Pons (tissue), 1 donor: ENCODE measurements around the gene TCF4.
A peak's percentile ranks its signal among the peaks of the same experiment; 100 is the strongest.
"Not testable (repeated sequence)": the region's sequence is repeated elsewhere in the genome, so short reads cannot be mapped to it uniquely, and the experiment has no call there.

Experiments
- DNase-seq: peaks from one replicate; pipeline ENCODE4 v3.0.0-alpha.2; 2016; ENCODE audit warnings: low spot score

Gene TCF4

DNA sequence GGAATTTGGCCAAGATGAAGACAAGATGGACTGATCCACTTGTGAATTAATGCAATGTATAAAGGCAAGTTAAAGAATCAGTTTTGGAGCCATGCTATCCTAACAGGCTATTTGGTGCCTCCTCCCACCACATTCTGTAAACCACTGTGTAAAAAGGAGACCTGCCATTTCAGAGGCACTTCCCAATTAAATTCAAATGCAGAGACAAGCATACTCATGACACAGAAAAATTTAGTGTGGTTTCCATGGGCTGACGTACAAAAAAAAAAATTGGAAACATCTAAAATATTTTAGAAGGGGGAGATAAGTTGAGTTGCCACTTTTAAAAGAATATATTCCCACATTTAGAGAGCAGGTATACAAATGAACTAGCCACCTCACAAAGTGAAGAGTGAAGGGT is 112.1 kb downstream of the TCF4 start:
- DNase-seq: no peak

DNA sequence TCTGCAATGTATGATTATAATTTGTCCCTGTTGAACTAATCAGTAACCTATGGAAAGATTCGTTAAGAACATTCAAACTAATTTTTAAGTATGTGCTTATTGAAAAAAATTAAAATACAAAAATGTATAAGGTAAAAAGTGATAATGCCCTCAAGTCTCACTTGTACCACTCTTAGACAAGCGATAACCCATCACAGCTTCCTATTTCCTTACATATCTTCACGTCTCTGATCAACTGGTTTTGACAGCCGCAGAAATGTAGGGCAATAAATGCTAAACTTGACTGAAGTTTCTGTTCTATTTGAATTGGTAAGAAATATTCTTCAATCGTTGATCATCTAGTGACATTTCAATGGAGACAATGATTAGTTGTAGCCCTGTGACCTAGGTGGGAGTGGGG is 112.5 kb downstream of the TCF4 start:
- DNase-seq: no peak

DNA sequence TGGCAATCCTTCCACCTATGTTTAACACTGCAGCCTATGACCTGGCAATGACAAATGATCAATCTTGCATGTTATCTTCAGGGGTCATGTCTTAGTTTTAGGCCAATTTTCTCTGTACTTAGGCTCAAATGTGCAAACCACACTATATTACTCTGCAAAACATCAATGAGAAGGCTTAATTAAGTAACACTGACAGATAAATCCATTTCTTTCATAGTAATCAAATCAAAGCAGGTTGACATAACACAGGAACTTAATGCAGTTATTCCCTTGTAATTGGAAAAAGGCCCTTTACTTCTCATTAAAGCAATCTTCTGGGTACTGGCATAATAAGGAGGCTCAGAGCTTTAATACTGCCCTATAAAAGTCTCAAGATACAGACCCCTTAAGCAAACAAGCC is 114.4 kb downstream of the TCF4 start:
- DNase-seq: no peak

DNA sequence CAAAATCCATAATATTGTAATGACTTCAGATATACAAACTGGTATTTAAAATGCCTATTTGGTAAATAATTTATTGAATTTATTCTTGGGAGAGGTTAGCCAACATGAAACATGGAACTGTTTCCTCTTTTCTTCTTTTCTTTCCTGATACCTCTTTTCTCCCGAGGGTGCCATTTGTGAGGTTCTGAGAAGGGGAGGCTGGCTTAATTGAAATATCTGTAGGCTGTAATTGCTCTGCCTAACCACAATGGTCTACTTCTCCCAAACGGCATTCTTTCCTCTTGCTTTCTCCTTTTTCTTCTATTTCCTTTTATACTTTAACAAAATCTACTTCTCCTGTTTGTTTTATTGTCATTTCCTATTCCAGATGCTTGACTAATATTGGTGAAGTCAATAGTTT is 114.9 kb downstream of the TCF4 start:
- no peak for DNase-seq

DNA sequence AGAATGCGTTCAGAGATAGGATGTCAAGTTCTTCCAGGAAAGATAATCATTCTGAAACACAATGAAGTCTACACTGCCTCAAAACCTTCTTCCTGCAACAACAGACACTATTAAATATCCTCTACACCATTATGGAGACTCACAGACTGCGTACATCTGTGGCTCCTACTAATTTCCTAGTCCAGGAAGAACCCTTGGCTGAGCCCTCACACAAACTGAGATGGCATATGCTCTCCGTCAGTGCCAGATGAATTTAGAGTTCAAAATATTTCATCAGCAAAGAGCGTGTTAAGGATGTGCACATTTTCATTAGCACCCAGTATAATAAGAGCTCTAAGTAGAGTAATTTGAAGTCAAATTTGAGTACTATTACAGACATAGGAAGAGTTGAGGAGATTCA is 117.2 kb downstream of the TCF4 start:
- DNase-seq: no peak

DNA sequence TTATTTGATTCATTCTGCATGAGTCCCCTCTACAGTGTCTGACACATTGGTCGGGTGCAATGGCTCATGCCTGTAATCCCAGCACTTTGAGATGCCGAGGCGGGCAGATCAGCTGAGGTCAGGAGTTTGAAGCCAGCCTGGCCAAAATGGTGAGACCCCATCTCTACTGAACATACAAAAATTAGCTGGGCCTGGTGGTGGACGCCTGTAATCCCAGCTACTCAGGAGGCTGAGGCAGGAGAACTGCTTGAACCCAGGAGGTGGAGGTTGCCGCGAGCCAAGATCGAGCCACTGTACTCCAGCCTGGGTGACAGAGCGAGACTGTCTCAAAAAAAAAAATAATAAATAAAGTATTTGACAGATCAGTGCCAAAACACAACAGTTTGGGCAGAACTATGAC is 118.9 kb downstream of the TCF4 start:
- DNase-seq: not testable (repeated sequence)

DNA sequence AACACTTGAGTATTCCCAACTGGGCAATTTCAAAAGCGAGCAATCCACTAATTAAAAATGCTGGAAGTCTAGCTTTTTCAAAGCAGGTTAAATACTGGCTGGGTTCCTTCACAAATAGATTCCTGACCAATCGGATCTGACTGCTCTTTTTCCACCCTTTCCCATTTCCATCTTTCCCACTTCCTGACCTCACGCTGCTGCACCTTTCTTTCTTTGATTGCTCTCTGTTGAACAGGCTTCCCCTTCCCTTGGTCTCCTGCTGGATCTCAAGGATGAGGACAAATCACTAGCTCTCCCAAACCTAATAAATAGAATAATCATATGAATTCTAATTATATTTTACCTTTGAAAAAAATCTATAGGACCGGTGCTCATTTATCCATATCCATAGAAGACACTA is 121.2 kb downstream of the TCF4 start:
- DNase-seq: no peak

DNA sequence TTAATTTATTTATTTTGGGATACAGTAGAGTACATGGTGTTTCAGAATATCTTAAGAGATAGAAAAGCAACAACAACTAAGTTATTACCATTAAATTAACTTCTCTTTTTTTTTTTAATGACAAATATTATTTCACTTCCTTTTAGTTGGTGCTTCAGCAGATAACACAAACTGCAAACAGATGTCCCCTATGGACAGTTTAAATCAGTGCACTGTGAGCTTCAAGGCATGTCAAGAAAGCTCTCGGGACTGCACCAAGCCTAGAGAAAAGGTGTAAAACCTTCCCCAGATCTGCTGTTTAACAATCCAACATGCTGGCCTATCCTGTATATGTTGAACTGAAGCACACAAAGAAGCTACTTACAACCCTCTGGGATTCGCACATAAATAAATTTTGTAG is 122.7 kb downstream of the TCF4 start:
- DNase-seq: no peak

DNA sequence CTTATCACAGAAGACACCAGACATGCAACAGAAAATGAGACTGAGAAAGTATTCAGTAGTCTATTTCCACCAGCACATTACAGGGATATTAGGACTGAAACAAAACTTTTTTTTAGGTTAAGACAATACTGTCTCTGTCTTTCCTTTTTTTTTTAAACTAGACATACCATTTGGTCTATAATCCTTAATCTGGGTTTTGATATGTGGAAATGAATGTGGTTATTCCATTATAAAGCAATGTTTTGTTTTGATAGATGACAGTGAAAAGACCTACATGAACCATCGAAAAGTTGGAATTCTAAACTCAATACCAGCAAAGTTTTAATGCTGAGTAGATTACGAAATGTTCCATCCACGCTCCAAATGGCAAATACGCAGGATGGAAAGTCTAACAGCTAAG is 123.4 kb downstream of the TCF4 start:
- no peak for DNase-seq

DNA sequence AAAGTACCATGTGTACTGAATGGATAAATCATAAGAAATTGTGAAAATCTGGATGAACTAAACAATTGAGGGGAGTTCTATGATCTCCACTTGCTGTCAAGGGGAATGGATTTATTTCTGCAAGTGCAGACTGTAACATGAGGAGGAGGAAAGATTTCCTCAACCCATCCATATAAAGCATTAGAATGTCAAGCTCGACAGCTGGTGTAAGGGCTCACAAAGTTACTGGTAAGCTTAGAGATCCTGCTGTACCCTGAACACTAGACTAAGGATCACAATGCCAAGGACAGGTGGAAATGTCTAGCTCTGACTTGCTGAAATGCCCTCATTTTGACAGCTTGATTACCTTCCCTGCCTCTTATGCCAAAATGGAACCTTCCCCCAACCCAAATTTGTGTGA is 125.3 kb downstream of the TCF4 start:
- no peak for DNase-seq

DNA sequence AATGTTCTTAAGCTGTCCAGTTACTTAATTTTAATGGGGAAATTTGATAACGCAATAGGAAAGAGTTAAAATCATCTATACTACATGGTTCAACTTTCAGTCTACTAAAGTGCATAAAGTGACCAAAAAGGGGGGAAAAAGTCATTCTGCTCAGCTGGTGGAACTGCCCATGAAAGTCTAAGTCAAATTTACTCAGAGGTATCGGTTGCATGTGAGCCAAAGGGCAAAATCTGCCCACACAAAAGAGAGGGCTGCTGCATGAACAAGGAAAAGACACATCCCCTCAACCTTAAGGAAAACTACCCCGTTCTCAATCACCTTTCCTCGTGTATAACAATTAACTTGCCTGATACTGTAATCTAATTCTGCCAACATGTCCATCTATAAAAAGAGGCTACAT is 126.1 kb downstream of the TCF4 start:
- no peak for DNase-seq

DNA sequence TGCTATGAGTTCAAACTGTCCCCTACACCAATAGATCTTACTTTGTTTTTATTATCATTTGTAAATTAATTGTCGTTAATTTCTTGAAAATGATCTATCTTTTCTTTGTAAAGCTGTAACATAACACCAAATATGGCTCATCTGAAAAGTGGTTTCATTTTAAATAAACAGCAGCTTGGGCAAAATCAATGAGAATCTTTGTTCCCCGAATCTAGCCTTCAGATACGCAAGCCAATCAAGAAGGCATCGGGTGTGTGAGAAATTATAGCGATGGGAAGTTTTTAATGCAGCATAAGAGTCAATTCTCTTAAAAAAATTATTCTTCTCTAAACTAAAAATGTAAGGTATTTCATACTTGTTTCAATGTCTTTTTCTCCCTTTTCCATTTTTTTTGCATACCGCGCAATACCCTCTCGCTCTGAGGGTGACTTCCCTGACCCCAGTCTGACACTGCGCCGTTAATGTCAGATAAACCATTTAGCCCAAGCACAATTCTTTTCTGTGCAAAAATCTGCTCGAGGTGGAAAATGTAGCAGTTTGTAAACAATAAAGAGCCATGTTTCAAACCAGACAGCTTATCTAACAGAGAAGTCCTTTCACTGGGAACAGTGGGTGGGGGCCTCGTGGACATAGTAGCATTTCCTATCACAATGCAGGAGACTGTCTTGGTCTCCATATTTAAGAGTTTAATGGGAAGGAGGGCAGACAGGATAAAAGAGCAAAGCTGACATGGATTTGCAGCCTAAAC is 129.4 kb downstream of the TCF4 start:
- DNase-seq: peak; percentile 89

DNA sequence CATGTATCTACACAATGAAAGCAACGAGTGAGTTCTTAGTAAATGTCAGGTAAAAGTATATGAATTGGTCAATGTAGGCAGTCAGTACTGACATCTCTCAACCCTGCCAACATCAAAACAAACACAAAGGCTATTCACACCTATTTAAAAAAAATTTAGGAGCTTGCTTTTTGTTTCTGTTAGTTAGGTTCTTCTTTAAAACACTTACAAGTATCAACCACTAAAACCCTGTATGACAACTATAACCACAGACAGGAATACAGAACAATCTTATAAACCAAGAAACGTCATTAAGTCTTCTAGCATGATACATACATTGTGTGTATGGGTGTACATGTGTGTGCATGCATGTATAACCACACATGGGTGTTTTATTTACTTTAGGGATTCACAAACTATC is 131.0 kb downstream of the TCF4 start:
- DNase-seq: no peak

DNA sequence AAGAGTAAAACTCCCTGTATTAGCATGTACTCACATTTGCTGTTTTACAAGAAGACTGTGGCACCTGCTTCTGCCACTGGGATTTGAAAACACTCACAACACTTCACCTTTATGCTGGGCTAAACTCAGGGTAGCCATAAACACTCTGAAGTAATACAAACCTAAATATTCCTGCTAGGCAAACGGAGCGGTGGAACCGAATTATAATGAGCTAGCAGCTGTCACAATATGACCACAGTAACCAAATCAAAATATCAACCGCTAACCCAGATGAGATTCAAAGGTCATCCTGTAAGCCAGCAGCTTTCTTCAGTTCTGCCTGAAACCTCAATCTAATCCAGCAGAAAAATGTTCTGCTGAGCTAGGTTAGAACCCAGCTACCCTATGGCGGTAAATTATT is 132.1 kb downstream of the TCF4 start:
- no peak for DNase-seq

DNA sequence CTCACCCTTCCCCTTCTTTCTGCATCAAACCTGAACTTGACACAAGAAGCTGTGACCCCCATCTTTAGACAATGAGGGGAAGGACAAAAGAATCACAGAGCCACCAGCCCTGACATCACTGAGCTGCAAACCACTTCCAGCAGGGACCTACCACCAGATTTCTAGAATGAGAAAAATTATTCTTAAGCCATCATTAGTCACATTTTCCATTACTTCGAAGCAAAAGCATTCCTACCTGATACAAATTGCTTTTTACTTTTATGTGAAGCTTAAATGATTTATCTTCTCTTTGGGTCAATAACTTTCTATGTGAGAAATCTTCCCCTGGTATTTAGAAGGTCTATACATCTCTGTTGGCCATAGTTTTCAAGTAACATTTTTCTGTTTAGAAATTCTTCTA is 134.8 kb downstream of the TCF4 start:
- DNase-seq: no peak

DNA sequence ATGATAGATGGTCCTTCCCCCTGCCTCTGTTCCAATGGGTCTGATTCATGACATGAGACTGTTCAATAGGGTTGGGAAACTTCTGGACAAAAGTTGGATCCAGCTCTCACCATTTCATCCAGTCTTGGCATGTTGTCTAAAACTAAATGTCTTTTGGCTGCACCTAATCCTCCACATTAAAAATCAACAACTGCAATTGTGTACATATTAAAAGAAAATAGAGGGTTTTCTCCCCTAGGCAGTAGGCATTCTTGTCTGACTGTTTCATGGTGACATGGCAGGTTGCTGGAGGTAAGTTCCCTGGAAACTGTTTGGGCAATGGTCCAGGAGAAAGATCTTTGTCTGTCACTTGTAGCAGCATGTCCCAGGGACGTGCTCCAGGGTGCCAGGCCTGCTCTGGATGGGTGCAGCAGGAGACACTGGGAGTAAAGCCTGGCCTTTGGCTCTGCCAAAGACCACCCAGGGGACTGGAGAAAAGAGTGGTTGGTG is 135.8 kb downstream of the TCF4 start:
- DNase-seq: no peak

DNA sequence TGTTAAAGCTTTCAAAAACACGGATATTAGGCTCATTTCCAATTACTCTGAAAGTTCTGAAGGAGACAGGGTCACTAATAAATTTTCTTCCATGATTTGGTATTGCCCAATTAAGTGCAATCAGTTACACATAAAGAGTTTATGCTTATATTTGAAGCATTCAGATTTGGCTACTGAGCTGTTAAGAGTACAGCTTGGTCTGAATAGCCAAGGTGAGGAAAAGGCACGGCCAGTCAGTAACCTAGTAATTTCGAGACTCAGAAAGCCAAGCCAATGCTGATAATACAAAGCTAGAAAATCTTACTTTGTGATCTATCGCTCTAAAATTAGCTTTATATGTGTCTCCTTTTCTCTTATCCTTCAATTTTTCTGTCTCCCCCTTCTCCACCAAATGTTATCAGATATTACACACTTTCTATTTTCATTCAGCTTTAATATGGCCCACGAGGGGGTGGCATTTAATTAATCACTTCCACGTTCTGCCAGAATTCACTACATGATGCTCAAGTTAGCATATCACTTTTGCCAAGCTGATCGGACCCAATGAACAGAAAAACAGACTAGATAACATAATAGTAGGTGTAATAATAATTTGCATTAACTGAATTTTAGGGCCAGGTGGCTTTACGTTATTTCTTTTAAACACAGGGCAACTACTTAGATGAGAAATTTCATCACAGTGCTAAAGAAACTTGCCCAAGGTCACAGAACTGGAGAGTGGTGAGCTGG is 138.4 kb downstream of the TCF4 start:
- no peak for DNase-seq

DNA sequence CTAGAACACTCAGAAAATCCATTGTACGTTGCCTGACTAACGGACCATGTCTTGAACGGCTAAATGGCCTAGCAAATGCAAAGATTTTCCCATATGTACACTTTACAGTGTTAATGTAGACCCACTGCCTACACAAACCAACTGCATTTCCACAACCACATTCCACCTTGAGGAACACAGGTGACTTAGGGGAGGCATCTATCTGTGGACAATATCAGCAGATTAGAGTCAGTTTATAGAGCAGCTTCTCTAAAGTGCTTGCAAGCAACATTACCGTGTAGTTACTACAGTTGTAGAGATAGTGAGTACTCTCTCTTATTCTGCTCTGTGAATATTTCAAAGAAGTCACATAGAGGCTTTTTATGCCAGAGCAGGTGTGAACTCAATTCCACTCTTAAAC is 139.6 kb downstream of the TCF4 start:
- DNase-seq: no peak

DNA sequence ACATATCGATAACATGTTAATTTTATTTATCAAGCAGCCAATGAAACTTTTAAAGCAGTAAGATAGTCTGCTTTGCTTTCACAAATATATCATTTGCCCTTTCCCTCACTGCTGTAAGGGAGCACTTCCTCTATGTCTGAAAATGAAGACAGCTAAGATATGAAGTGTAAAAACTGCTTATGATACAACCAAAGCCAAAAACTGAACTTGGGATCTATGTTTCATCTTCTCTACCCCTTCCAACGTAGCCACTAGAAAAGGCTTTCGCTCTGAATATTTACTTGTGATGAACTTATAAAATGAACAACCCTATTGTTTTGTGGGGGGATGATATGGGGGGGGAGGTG is 140.3 kb downstream of the TCF4 start:
- no peak for DNase-seq

DNA sequence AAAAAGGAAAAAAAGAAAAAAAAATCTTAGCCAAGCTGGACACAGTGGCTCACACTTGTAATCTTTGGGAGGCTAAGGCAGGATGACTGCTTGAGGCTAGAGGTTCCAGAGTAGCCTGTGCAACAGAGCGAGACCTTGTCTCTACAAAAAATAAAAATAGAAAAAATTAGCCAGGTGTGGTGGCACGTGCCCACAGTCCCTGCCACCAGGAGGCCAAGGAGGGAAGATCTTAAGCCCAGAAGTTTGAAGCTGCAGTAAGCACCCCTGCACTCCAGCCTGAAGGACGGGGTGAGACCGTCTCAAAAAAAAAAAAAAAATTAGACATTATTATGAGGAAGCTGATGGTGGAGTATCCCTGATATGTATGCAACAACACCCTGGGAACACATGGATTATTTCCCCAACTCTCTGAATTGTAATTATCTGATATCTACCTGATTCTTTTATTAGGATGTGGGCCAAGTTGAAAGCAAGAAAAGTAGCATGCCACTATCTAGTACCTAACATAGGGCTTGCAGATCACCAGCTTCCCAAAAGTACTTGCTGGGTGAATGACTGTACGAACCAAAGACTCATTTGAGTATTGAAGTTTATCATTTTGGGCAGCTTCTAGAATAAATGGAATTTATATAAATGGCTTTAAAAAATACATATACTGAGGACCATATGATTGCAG is 140.9 kb downstream of the TCF4 start:
- DNase-seq: no peak

DNA sequence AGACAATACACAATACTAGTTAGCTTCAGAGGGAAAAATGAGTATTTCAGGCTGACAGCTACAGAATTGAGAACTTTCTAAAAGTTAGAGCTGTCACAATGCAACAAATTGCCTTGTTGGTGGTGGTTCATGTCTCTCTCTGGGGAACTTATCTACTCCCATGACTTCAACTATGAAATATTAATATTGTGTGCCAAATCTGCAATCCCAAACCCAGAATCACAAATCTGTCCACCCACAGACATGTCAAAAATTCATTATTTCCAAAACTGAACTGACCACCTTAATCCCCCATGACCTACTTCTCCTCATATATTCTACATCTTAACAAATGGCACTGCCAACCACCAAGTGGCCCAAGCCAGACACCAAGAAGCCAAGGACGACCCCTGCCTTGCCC is 143.5 kb downstream of the TCF4 start:
- DNase-seq: no peak

DNA sequence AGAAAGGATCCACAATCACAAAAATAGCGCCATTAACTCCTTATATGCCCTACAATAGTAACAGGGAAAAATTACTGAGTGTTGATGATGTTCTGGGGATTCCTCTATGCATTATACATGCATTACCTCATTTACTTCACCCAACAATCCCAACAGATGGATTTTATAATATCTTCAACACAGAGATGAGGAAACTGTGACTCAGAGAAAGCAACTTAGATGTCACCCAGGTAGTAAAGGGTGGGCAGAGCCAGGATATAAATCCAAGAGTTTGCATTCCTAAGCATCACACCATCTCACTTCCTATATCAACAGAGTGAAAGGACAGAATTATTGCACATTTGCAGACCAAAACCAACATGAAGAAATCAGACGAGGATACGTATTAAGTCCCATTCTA is 144.2 kb downstream of the TCF4 start:
- no peak for DNase-seq

DNA sequence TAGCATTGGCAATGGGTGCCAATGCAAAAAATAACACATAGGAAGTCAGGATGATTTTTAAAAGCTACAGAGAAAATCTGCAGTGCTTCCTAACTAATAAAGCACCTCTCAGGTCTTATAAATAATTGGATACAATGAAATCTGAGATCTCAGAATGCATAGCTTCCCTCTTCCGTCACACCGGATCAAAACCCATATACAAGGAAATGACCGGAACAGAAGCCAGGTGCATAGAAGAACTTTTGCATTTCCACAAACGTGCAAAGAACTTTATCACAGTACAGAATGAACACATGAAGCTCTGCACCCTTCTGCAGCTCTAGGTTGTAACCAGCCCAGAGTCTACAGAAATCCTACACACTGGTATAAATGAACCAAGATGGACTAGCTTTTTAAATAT is 145.4 kb downstream of the TCF4 start:
- no peak for DNase-seq
